ENCODE results near the gene ABAT.
"Not testable (repeated sequence)": the region's sequence is repeated elsewhere in the genome, so short reads cannot be mapped to it uniquely, and the experiment has no call there.

ABAT gene

DNA sequence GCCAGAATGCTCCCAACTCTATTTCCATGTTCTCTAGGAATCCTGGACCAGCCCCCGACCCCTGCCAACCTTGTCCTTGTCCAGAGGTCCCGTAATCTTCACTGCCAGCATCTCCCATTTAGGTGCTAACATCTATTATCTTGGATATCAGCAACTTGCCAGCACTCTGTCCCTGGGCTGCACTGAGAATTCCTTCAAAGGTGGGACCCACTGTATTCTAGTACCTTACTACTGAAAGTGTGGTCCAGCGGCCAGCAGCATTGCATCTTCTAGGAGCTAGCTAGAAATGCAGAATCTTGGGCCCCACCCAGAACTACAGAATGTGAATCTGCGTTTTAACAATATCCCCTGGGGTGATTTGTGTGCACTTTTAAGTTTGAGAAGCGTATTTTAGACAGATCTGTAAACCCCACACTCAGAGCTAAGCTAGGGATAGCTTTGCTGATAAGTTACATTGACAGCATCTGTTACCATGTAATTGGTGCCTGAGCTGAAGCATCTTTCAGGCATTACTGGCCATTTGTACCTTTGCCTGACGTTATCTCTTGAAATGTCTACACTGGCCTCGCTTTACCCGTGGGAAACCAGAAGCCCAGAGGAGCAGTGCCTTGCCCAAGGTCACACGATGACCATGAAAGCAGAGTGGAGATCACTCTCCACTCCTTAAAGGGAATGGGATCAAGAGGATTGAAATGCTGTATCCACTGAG, 8.3 kb downstream of the ABAT start:
- no peak for DNase-seq

DNA sequence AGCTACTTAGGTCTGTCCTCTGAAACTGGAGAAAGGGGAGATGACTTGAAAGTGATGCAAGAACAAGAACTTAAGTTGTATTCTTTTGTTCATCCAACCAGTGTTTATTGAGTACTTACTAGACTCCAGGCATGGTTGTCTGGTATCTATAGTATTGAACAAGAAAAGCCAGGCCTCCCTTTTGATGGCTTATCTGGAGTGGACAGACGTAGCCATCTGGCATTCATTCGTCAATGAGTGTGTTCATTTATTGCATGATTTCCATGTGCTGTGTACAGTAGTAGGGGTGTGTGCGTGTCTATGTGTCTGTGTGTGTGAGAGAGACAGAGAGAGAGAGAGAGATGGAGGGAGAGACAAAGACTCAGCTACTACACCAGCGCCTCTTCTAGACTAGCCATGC, 9.2 kb downstream of the ABAT start:
- no peak for DNase-seq

DNA sequence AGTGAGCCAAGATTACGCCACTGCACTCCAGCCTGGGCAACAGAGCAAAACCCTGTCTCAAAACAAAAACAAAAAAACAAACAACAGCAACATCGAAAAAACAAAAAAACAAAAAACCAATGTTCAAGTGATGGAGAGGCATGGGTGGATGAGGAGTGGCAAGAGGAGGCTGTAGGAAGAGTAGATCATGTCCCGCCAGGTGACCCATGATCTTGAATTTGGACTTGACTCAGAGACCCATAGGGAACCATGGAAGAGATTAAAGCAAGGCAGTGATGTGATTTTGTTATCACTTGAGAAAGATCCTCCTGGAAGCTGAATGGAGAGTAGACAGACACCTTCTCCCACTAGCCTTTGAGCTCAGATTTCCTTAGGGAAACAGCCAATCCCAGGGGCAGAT, 11.2 kb downstream of the ABAT start:
- no peak for DNase-seq

GRCh38 chr16:8686031-8686621, 11.7 kb downstream of the ABAT start:
- DNase-seq: no peak

GRCh38 chr16:8686879-8687278, 12.5 kb downstream of the ABAT start:
- no peak for DNase-seq

GRCh38 chr16:8689686-8690085, 15.3 kb downstream of the ABAT start:
- no peak for DNase-seq

DNA sequence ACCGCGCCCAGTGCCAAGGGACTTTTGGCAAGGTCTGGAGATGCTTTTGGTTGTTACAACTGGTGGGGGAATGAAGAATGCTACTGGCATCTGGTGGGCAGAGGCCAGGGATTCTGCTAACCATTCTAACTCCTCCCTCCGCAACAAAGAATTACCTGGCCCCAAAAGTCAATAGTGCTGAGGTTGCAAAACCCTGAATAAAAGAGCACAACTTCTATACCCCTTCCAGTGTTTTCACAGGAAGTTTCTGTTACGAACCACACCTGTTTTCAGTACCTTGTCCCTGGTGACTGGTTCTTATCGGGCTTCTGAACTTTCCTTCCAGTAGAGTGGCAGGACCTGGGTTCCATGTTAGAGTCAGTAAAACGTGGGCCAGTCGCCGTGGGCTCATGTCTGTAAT, 17.3 kb downstream of the ABAT start:
- no peak for DNase-seq

DNA sequence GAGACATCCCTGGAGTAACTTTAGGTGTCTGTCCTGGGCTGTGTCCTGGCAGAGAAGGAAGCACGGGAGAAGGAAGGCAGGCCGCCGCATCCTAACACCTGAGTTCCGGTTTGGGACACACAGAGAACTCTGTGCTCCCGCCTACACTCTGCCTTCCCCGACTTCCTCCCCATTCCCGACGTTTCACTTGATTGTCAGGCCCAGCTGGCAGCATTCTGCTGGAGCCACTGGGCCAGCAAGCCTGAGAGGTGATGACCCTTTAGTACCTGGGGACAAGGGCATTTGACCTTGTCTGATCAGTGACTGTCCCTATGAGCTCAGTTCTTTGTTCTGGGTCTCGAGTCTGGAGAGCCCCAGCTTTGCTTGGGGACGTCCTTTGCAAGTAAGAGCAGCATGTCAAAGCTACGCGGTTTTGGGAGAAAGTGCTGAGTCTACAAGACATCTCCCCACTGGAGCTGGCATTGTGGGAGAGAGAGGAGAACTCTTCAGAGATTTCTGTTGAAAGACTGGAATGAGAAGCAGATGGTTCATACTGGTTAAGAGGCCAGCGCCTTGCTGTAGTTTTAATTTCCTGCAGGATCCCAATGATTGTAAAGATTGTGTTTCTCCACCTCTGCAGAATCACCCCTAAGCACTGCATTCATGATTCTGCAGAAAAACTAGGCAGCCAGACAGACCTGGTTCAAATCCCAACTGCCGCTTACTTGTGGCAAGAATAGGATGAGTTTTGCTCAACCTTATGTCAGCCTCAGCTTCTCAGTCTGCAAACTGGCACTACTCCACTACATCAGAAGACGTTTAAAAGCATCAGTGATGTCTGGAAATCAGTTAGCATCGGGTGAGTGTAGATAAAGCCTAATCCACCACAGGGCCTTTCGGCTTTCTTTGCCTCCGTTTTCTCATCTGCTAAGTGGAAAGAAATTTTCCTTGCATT, 20.6 kb downstream of the ABAT start:
- DNase-seq: no peak

GRCh38 chr16:8696880-8697279, 22.5 kb downstream of the ABAT start:
- DNase-seq: no peak

DNA sequence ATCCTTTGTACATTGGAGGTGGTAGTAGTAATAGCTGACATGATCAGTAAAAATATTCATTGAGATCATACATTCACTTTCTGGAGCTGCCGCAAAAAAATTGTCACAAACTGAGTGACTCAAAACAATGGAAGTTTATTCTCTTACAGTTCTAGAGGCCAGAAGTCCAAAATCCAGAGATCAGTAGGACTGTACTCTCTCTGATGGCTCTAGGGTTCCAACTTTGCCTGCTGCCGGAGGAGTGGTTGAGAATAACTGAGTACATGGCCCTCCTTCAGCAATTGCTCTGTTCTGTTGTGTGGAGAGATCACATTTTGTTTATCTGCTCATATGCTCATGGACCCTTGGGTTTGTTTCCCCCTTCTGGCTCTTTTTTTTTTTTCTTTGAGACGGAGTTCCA, 23.5 kb downstream of the ABAT start:
- DNase-seq: no peak

- DNase-seq: no peak
Observed at GRCh38 chr16:8703693-8704092, 29.3 kb downstream of the ABAT start.

- no peak for DNase-seq
Observed at GRCh38 chr16:8704098-8704497, 29.7 kb downstream of the ABAT start.

DNA sequence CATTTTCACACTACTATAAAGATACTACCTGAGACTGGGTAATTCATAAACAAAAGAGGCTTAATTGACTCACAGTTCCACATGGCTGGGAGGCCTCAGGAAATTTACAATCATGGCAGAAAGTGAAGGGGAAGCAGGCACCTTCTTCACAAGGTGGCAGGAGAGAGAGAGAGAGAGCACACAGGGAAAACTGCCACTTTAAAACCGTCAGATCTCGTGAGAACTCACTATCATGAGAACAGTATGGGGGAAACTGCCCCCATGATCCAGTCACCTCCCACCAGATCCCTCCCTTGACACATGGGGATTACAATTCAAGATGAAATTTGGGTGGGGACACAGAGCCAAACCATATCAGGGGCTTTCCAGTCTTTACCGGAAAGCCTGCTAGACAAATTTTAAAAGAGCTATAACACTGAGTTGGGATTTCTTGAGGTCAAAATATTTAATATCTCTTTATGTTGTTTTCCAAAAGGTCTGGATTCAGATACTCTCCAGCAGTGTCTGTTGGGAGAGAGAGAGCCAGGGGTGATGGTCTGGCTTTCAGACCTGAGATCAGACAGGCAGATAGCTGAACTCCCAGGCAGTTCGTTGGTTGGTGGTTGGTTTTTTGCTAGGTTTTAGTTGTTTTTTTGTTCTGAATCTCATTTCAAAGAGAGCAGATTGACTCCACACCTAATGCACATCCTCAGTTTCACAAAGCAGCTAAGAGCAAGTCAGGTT, 30.8 kb downstream of the ABAT start:
- DNase-seq: not testable (repeated sequence)

GRCh38 chr16:8708536-8708935, 34.1 kb downstream of the ABAT start:
- no peak for DNase-seq

DNA sequence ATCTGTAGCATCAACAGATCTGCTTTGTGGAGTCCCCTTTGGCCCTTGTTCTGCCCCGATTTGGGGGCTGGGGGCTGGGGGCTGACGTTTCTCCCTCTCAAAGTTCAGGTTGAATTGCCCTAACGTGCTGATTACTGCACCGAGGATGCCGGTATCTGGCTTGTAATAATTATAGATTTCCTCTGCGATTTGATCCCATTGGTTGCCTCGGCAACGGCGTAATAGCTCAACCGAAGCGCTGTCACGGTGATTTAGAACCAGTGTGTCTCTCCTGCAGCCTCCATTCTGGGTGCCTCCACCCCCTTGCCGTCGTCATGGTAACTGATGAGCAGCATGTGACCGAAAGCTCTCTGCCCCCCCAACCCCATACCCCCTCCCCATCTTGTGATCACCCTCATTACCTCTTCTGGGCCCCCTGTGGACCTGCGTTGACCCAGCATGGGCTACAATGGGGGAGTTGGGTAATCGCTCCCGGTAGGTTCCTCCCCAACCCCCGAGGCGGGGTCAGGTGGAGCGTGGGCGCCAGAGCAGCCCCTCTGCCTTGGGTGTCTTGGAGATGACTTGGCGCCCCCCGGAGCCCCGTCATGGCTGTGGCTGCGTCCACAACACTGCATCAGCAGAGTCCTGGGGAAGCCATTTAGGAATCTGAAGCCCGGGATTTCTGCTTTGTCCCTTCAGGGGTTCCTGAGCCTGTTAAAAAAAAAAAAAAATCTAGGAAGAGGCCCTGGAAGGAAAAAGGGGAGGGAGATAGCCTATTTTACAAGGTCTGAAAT, 38.4 kb downstream of the ABAT start:
- no peak for DNase-seq

- DNase-seq: no peak
Observed at GRCh38 chr16:8713635-8714172, 39.3 kb downstream of the ABAT start.

DNA sequence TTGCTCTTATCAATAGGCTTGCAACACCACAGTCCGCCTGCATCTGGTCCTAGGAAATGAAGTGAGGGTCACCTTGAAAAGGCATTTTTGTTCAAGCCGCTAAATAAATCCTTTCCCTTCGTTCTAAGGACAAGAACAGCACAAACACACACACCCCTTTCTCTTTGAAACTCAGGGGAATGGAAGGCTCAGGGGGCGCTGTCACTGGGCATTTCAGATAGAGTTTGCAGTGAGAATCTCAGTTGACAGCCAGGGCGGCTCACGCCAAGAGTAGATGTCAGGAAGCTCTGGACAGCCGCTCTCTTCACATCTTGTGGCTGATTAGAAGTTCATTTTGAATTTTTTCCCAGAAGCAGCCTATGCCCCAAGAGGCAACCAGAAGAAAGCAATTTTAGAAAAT, 39.8 kb downstream of the ABAT start:
- no peak for DNase-seq

DNA sequence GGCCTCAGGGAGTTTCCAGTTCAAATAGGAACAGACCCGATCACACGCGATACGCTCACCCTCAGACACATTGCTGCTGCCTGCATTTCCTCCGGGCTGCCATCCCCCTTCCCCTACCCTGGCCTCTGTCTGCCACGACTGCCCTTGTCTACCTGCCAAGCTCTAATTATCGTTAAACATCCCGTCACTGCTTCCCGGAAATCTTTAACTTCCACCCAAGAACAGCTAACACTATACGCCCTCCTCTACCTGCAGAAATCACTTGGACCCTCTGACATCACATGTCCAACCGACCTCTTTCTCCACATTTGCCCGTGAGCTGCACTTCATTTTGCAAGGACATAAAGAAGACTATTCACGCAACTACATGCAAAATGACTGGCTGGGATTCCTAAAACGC, 40.4 kb downstream of the ABAT start:
- DNase-seq: no peak

DNA sequence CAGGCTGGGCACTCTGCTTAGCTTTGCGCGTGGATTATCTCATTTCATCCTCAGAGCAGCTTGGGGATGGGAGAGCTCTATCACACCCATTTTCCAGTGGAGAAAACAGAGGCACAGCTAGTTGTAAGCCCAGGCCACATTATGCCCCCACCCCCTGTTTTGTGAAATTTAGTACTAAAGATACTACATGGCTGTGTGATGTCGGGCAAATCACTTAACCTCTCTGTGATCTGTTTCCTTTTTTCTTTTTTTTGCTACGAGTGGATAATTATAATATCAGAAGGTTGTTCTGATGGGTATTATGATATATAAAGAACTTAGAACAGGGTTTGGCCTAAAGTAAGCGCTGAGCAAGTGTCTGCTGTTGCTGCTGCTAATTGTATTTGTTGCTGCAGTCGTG, 41.6 kb downstream of the ABAT start:
- DNase-seq: no peak

- DNase-seq: no peak
Observed at GRCh38 chr16:8716592-8716991, 42.2 kb downstream of the ABAT start.

GRCh38 chr16:8717469-8717868, 43.1 kb downstream of the ABAT start:
- DNase-seq: no peak

- DNase-seq: no peak
Observed at GRCh38 chr16:8717892-8718415, 43.5 kb downstream of the ABAT start.

All from NCI-H2081 treated with DMSO at 0.1 percent for 48 hours (cell line).